ENCODE results near the gene APOBEC2.

APOBEC2 gene

DNA sequence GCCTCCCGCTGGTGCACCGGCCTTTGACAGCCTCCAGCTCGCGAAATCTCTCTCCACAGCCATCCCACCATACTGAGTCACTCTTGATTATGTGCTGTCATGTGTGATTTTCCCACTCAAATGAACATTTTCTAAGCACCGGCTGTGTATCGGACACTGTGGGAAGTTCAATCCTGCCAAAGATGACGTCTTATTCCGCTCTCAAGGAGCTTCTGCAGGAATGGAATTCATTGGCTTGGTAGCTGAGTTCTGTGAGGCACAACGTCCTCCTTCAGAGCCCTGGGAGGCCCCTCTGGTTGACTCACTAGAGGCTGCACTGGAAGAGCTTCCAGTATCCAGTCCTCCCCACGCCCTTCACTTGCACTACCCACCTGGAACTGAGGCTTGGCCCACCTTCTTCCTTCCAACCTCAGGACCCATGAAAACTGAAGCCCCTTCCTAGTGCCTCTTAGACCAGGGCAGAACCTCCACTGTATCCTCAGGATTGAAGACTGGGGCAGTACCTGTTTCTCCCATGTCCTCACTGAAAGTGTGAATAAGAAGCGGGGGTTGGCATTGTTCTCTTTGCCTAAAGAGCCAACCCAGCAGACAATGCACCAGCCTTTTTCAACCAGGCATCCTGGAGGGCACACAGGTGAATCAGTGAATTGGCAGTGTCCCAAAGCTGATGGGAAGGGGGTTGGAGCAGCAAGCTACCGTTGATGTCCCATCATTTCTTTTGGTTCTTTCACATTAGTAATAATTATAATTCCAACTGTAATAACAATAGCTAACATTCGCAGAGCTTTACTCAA lies 15.7 kb upstream of the APOBEC2 start:
- no peak for DNase-seq (ENCODE audit: low spot score)

DNA sequence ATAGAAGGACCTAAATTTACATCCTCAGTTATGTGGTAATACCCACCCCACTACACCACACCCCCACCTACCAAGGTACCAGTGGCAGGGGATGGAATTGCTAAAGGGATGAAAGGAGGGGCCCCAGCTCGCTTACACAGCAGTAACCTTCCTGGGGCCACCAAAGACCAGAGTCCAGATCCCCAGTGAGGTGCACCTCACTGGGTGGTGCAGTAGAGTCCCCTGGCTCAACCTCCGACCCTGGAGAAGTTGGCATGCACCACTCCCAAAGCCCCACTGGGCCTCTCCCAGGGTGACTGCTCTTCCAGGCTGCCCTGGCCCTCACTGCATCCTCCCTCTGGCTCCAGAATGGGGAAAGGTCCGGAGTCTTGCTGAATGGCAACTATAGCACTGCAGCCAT lies 14.8 kb upstream of the APOBEC2 start:
- no peak for DNase-seq (ENCODE audit: low spot score)

DNA sequence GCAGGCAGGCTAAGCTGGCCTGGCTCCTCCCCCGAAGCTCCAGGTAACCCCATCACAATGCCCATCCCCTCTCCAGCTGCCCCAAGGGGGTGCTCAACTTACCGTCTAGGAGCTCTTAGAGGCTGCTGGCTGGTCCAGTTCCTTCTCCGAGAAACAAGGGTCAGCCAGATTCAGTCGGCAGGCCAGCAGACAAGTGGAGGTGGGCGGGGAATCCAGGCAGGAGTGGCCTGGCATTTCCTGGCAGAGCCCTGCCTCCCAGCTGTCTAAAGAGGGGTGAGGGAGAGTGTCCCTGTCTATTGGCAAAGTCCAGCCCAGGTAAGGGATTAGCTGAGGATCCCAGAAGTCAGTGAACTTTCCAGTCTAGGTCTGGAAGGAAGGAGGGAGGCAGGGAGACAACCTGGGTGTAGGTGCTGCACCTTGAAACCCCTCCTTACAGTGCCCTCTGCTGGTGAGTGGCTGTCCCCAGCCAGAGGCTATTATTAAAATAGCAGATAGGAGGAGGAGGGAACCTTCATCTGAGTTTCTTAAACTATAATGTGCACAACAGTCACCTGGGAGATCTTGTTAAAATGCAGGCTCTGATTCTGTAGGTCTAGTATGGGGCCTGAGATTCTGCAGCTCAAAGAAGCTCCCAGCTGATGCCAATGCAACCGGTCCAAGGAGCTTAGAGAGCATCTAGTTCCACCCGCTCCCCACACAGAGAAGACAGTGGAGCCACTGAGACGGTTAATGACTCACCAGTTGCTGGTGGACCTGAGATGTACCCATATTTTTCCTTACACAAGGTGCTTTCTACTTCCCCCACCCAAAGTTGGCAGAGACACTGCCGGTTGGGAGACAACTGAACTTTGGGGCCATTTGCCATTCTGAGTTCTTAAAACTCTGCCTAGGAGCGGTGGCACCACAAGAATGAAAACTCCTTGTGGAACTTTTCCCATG lies 13.7 kb upstream of the APOBEC2 start, which contains the start of gene UNC5CL:
Gene UNC5CL (minus strand): TSS at position 162 of the 939 bp plus-strand sequence. CDS start 4,147 bp downstream, outside the sequence.
- DNase-seq (ENCODE audit: low spot score): peak; percentile 52

DNA sequence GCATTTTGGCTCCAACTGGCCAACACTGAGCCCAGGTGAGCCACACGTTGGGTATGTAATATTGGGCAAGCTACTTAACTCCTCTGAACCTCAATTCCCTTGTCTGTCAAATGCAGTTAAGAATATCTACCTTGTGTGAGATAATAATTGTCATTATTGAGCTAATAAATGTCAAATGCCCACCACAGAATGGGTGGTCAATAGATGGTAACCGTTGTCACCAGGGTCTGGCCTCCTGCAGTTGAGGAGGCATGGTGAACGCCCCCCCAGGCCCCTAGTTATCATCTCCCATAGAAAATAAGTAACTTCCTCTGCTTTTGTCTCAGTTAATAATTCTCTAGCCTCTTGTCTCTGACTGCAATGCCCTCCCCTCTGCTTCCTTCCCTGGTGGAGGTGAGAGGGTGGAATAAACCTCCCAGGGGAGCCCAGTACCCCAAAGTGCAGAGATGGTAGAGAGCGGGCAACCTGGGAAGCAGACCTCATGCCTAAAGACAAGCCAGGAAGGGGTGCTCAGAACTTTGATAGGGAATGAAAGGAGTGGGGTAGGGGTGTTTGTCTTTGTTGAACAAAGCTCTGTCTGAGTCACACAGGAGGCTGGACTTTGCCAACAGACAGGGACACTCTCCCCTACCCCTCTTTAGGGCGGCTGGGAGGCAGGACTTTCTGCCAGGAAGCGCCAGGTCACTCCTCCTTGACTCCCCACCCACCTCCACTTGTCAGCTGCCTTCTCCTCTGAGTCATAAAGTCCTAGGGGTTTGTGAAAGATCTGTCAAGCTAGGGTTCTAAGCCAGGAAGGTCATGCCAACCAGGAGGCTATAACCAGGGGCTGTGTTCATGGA lies 12.7 kb upstream of the APOBEC2 start:
- no peak for DNase-seq (ENCODE audit: low spot score)

DNA sequence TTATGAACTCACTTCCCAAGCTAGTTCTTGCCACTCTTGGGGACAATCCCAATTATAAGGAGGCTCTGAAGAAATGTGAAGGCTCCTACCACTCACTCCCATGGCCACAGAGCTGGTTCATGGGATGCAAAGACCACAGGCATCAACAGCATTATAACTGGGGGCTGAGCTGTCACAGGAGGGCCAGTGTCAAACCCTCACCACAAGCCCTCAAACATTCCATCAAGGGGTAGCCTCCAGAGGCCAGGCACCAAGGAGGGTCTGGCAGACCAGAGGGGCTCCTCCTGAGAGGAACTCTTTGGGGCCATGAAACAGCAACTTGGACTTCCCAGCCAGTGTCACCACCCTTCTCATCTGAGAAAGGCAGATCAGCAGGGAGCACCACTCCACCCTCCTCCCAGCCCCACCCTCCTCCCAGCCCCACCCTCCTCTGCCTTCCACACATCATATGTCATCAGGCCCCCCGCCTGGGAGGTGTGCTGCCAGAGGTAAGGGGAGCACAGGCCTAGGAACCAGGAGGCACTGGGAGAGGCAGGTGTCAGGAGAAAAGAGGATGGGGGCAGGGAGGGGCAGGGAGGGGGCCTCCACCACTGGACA lies 12.0 kb upstream of the APOBEC2 start:
- no peak for DNase-seq (ENCODE audit: low spot score)

DNA sequence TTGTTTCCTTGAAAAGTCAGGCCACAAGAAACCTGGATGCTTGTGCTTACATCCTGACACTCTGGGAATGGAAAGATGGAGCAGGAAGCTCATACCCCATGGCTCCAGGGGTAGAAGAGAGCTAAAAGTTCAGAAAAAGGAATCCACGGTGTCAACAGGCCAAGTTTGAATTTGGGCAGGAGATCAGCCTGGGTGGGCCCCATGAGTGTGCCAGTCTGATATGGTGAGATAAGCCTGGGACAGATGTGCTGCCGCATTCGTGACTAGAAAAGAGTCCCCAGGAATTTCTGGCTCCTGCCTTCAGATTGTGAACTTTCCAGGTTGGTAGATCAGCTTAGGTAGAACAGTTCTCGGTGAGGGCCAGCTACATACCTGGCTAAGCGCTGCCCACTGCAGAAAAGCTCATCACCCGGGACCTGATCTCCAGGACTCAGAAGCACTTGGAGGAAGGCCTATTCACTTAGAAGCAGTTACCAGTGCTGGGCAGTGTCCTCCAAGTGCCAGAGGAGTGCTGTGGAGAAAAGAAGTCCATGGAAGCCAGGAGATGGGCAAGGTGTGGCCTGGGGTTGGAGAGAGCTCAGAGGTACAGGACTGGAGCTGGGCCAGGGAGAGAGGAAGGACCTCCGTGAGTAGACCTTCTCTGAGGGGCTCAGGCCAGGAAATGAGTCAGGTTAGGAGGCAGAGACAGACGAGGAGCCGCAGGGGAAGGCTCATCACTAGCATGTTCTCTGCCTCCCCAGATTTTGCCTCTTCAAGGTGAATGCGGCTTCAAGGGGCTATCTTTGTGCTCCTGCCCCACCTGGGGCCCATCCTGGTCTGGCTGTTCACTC lies 10.6 kb upstream of the APOBEC2 start, which contains the start of gene TSPO2:
Gene TSPO2 (plus strand): TSS at position 242 of the 830 bp plus-strand sequence. CDS start 519 bp downstream, at position 761.
- DNase-seq (ENCODE audit: low spot score): no peak

DNA sequence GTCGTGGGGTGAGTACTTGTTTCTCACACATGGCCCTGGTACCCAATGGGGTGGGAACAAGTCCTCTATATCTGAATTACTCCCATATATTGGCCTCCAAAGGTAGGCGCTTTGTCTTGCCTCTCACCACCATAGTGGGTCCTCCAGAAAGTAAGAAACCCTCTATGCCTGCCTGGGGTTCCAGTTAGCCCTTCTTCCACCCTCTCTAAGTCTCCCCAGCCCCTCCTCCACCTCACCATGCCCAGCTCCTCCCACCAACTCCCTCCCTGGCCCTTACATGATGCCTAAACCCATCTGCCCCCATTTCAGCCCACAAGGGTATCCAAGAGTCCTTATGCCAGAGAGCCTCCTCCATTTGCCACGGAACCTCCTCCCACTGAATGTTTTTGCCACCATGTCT lies 9.9 kb upstream of the APOBEC2 start:
- no peak for DNase-seq (ENCODE audit: low spot score)

DNA sequence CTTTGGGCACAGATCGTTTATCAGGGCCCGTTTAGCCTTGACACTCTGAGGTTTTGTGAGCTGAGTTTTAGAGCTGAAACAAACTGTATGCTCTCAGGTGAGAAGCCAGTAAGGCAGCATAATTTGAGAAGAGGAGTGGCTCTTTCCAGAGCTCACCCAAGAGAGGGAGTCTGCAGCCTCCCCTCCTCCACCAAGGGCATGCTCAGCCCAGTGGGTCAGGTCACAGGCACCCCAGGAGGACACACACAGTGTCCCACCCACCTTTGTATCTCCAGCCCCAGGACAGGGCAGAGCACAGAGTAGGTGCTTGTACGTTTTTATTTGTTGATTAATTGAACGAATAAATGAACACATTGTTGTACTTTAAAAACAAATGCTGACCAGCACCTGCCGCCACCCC lies 7.3 kb upstream of the APOBEC2 start:
- no peak for DNase-seq (ENCODE audit: low spot score)

DNA sequence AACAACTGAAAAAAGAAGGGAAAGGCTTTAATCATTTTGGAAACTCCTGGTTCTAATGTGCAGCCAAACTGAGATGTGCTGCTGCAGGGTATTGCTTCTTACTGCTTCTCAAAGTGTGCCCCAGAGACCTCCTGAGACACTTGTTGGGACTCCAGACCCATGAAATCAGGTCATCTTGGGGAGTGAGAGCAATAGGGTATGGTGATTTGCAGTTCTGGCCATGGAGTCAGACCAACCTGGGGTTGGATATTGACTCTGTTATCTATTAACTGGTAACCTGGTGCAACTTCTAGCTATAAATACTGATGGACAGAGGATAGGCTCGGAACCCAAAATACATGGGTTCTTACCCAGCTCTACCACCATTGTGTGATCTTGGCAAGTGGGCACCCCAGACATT lies 6.9 kb upstream of the APOBEC2 start:
- no peak for DNase-seq (ENCODE audit: low spot score)

DNA sequence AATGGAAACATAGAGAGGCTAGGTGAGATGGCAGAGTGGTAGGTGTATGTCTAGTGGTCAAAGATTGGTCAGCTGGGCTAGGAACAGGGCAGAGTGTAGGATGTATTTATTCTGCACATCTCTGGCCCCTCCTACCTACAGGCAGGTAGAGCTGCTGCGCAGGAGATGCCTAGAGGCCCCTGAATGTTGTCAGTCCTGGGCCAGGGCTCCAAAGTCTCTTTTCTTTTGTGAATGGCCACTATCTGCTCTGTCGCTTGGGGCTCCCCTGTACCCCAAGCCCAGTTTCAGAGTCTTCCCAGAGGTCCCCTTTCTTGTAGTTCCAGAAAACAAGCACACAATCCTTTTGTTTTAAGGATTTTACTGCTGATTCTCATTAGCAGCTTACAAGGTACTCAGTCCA lies 5.7 kb upstream of the APOBEC2 start:
- DNase-seq (ENCODE audit: low spot score): no peak

DNA sequence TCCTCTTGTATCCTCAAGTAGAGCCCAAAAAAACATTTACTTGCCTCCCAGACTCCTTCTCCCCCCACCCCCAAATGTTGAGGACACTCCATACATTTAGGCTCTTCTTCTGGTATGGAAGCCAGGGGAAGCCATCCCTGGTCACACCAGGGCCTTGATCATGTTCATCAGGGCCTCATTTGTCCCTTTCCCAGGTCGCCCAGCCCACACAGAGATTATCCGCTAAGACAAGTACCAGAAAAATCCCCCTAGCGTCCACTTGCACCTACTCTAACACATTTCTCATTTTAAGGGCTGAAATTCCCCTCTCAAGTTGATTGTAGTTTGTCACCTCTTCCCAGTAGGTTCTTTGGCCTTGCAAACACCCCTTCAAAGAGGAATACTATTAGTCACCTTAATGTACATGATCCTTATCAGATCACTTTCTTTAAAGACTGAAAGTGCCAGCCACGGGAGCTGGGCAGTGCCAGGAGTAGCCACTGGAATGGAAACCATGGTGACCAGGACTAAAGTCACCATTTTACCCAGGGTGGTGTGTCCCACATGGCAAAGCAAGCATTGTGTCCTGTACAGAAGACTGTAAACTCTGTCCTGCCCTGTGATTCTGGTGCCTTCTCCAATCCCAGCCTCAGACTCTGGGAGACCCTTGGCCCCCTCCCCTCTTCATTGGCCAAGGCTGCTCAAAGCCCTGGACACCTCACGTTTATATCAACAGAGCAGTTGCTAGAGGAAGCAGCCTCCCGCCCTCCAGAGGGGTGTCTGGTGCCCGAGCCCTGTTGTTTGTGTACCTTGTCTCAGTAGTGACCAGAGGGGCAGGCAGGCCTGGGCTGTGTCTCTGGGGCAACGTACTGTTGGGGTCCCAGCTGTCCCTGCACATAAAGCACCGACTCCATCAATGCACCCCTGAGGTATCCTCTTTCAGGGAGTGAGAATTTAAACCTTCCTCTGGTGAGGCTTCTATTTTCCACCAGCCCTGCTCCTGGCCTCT lies 5.0 kb upstream of the APOBEC2 start:
- DNase-seq (ENCODE audit: low spot score): no peak

DNA sequence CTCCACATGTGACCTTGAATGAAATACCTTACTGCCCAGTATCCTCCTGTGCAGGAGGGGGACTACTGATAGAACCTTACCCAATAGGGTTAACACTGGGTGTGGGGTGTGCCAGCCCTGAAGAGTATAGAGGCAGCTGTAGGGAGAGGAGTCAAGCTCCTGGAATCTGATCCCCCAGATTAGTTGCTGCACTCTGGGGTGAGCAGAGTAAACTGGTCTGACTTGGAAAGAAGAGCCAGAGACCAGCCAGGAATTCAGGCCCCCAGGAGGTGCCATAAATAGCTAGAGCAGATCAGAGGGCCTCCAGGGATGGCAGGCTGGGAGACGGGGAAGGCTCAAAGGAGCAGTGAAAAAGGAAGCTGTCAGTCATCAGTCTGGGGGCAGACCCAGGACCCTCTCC lies 3.5 kb upstream of the APOBEC2 start:
- DNase-seq (ENCODE audit: low spot score): no peak

DNA sequence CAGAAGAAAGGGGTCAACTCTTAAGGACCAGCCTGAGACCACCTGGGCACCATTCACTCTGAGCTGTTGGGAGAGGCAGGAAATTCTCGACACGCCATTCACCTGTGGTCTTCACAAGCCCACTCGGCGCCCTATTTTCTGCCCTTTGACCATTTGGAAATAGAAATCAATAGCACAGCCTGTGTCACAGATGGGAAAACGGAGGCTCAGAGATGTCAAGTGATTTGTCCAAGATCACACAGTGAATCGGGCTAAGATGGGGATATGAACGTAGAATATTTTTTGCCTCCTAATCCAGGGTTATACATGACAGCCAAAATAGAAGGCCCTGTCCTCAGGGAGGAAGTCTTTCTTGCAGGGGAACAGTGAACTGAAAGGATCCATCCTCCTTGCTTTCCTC lies 3.0 kb upstream of the APOBEC2 start:
- no peak for DNase-seq (ENCODE audit: low spot score)

DNA sequence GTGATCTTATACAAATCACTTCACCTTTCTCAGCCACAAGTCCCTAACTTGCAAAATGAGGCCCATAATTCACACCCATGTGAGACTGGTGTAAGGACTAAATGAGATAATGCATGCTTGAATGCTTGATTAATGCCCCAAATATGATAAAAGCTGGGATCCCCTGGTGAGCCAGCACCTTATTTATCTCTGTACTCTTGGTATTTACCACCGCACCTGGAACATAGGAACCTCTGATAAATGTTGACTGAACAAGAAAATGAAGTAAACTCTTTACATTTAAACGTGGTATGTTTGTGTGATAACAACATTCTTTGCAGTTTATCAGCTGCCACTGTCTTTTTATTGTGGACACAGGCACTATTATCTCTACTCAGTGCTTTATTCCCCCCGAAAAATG lies 2.5 kb upstream of the APOBEC2 start:
- no peak for DNase-seq (ENCODE audit: low spot score)

DNA sequence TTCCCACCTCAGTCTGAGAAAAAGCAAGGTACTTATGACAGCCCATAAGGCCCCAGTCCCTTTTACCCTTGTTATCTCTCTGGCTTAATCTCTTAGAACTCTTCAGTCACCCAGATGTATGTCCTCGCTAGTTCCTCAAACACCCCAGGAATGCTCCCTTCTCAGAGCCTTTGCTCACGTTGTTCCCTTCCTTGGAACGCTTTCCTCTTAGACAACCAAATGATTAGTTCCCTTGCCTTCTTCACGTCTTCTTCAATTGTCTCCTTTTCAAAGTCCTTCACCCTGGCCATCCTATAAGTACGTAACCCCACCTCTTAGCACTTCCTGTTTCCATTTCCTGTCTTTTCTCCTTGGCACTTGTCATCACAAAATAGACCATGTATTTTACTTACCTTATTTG lies 1.1 kb upstream of the APOBEC2 start:
- no peak for DNase-seq (ENCODE audit: low spot score)

DNA sequence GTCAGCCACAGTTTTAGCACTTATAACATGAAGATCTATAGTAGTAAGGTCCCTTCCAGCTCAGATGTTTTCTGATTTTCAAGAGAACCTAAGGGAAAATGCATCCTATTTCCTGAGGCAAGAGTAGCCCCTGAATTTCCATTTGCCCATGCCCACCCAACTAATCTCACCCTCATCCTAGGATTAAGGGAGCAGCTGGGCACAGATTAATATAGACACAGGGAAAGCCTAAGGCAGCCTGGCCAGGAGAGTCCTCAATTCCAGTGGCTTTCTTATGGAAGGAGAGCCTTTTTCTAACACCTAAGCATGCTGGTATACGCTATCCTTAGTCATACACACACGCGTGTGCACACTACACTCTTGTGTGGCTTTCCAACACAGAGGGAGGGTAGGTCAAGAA lies 1.5 kb downstream of the APOBEC2 start:
- no peak for DNase-seq (ENCODE audit: low spot score)

DNA sequence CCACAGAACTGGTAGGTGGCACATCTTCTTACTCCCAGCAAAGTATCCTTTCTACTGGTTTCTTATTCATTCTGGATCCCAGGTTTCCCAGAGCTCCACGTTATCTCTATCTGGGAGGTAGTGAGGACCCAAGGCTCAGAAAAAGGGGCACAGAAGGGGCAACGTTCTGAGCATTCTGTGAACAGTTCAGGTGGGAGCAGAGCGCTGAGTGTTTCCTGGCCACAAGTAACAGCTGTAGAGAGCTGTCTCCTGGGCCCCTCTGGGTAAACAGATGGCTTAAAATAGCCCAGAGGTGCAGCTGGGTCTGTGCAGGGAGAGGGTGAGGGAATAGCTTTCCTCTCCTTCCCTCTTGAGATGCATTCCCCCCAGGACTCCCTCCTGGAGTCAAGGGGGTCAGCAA lies 2.1 kb downstream of the APOBEC2 start:
- no peak for DNase-seq (ENCODE audit: low spot score)

DNA sequence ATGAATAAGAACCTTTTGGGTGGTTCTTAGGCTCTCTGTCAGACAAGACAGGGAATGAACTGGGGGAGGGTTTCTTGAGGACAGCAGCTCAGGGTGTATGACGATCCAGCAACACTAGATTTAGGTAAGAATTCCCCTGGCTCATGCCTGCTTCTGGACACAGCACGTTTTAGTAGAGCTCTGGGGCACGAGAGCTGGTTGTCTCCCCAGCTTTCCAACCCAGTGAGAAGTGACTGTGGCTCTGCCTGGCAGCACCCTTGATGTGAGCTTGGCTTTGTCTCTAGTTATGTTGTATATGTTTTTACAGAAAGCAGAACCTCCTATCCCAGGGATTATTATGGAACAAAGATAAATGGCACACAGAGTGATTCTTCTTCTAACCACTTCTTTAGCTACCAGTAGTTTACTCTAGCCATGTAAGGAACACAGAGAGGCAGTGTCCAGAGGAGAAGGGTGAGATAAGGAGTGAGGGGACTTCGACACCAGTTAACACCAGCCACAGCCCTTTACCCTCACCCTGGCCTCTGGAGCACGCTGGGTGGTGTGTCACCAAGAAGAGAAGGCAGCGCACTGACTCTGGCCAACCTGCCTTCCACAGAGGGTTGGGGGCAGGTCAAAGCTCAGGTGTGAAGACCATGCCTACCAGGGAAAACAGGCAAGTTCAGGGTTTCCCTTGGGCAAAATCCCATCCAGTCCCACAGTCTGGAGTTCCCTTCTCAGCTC lies 3.9 kb downstream of the APOBEC2 start:
- DNase-seq (ENCODE audit: low spot score): no peak

DNA sequence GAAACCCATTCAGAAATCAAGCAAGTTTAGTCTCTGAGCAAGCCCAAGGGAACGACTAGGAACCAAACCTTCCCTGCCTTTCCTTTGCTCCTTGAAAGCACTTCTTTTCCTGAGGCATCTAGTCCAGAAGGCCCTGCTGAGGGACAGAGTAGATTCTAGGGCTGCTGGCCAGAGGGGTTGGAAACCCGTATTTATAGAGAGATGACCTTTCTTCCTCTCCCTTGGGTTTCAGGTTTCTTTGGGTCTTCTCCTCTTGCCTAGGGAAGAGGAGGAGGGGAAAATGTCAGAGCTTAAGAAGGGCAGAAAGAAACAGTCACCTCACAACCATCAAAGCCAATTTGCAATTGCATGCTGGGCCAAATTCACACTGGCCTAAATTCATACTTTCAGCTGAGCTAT lies 5.8 kb downstream of the APOBEC2 start:
- no peak for DNase-seq (ENCODE audit: low spot score)
